Naive B cell (primary cell): ENCODE results near the gene NEURL3. TPM values are rescaled to one million over a fixed set of nuclear protein-coding genes. Genes with fewer than 3 reads are reported as not detected.
A peak's percentile ranks its signal among the peaks of the same experiment; 100 is the strongest.

Experiments used
- ATAC-seq, 2 donors: fragments of 150-1000 bp; cut with Tn5 transposase; 2 replicates each; pipeline ENCODE4 v1.10.0; 2021; ENCODE audit warnings: low read depth in 2 of 2, mild to moderate bottlenecking in 2 of 2, moderate library complexity in 2 of 2
- DNase-seq: peaks from one replicate; pipeline ENCODE4 v3.0.0; 2022
- H3K27ac Mint-ChIP-seq, 6 donors: one replicate each; pipeline ENCODE4 v1.8.0; 2020 to 2022; ENCODE audit warnings: mild to moderate bottlenecking in 6 of 6, mixed read lengths in 6 of 6, moderate library complexity in 5 of 6, inconsistent platforms in 2 of 6
- H3K27me3 Mint-ChIP-seq, 3 donors: one replicate each; pipeline ENCODE4 v1.8.0; 2021 to 2022; ENCODE audit warnings: mixed read lengths in 3 of 3, mild to moderate bottlenecking in 1 of 3
- H3K36me3 Mint-ChIP-seq, 2 donors: one replicate each; pipeline ENCODE4 v1.8.0; 2020 to 2022; ENCODE audit warnings: mixed read lengths in 2 of 2, inconsistent platforms in 1 of 2, mild to moderate bottlenecking in 1 of 2
- H3K4me1 Mint-ChIP-seq, 3 donors: one replicate each; pipeline ENCODE4 v1.8.0; 2020 to 2022; ENCODE audit warnings: mixed read lengths in 3 of 3, inconsistent platforms in 1 of 3, mild to moderate bottlenecking in 1 of 3, moderate library complexity in 1 of 3
- H3K4me3 Mint-ChIP-seq, 8 donors: one replicate each; pipeline ENCODE4 v1.8.0; 2020 to 2022; ENCODE audit warnings: mild to moderate bottlenecking in 8 of 8, mixed read lengths in 8 of 8, moderate library complexity in 8 of 8, inconsistent platforms in 2 of 8
- H3K9me3 Mint-ChIP-seq, 7 donors: one replicate each; pipeline ENCODE4 v1.8.0; 2020 to 2022; ENCODE audit warnings: mixed read lengths in 7 of 7, mild to moderate bottlenecking in 5 of 7, inconsistent platforms in 2 of 7, moderate library complexity in 1 of 7
- polyA plus RNA-seq, 6 donors: library from polyadenylated mRNA; unstranded; fragments of 300-500 nt; fragmentation: Illumina TruSeq; gene quantifications; one replicate each; pipeline ENCODE4 v1.2.3, GENCODE V29; 2021; ENCODE audit warnings: low read depth in 6 of 6

The NEURL3 gene
- polyA plus RNA-seq, 6 donors from 2014 or later, result 0.28 TPM; not detected in 5

GRCh38 chr2:96520231-96520630 lies 15.1 kb upstream of the NEURL3 start:
- no peak for ATAC-seq
- no peak for DNase-seq
- H3K27me3 Mint-ChIP-seq, result peaks cover 0 to 4% (median 0%) of the 10 kb centered on the region in 3 donors
- H3K36me3 Mint-ChIP-seq, result peaks cover 0 to 9% of the 10 kb centered on the region in 2 donors
- H3K27ac Mint-ChIP-seq, result no peak overlapping the region
- no peaks in the 10 kb centered on the region for H3K4me1 Mint-ChIP-seq
- H3K4me3 Mint-ChIP-seq, result peak overlapping the region in 1 of 8 donors; percentile 9
- H3K9me3 Mint-ChIP-seq, result peaks cover 0 to 19% (median 6%) of the 10 kb centered on the region in 7 donors

GRCh38 chr2:96517079-96517478 lies 11.9 kb upstream of the NEURL3 start:
- peaks cover 0 to 8% (median 2%) of the 10 kb centered on the region in 3 donors for H3K27me3 Mint-ChIP-seq
- DNase-seq, result no peak
- no peaks in the 10 kb centered on the region for H3K4me1 Mint-ChIP-seq
- H3K27ac Mint-ChIP-seq, result no peak overlapping the region
- no peak overlapping the region for H3K4me3 Mint-ChIP-seq
- ATAC-seq, result no peak
- peaks cover 0 to 9% of the 10 kb centered on the region in 2 donors for H3K36me3 Mint-ChIP-seq
- peaks cover 0 to 19% (median 6%) of the 10 kb centered on the region in 7 donors for H3K9me3 Mint-ChIP-seq

GRCh38 chr2:96514521-96514920 lies 9.4 kb upstream of the NEURL3 start:
- Mint-ChIP-seq H3K4me3 (no peak overlapping the region), H3K36me3 (peaks cover 0 to 9% of the 10 kb centered on the region in 2 donors), H3K27ac (no peak overlapping the region), H3K27me3 (peaks cover 19 to 23% (median 22%) of the 10 kb centered on the region in 3 donors), H3K4me1 (peaks cover 3 to 6% (median 4%) of the 10 kb centered on the region in 3 donors), H3K9me3 (peaks cover 0 to 19% (median 6%) of the 10 kb centered on the region in 7 donors)
- ATAC-seq (no peak), DNase-seq (no peak)

GRCh38 chr2:96512341-96512740 lies 7.2 kb upstream of the NEURL3 start:
- peaks cover 27 to 33% (median 27%) of the 10 kb centered on the region in 3 donors for H3K27me3 Mint-ChIP-seq
- H3K27ac Mint-ChIP-seq, result no peak overlapping the region
- H3K4me1 Mint-ChIP-seq, result peaks cover 10 to 17% (median 14%) of the 10 kb centered on the region in 3 donors
- H3K4me3 Mint-ChIP-seq, result no peak overlapping the region
- H3K36me3 Mint-ChIP-seq, result peaks cover 0 to 7% of the 10 kb centered on the region in 2 donors
- H3K9me3 Mint-ChIP-seq, result peaks cover 0 to 18% (median 4%) of the 10 kb centered on the region in 7 donors
- ATAC-seq (no peak), DNase-seq (no peak)

GRCh38 chr2:96511851-96512250 lies 6.7 kb upstream of the NEURL3 start:
- peaks cover 10 to 17% (median 14%) of the 10 kb centered on the region in 3 donors for H3K4me1 Mint-ChIP-seq
- peaks cover 27 to 33% (median 27%) of the 10 kb centered on the region in 3 donors for H3K27me3 Mint-ChIP-seq
- peaks cover 0 to 13% (median 3%) of the 10 kb centered on the region in 7 donors for H3K9me3 Mint-ChIP-seq

GRCh38 chr2:96510931-96511595 lies 5.9 kb upstream of the NEURL3 start:
- no peaks in the 10 kb centered on the region for H3K36me3 Mint-ChIP-seq

More at GRCh38 chr2:96511851-96512250, 6.7 kb upstream of the NEURL3 start:
- peaks cover 0 to 3% of the 10 kb centered on the region in 2 donors for H3K36me3 Mint-ChIP-seq
- DNase-seq, result no peak
- no peak overlapping the region for H3K27ac Mint-ChIP-seq
- ATAC-seq, result no peak
- no peak overlapping the region for H3K4me3 Mint-ChIP-seq

GRCh38 chr2:96509847-96510230 lies 4.7 kb upstream of the NEURL3 start:
- Mint-ChIP-seq H3K4me3 (peak overlapping the region in 3 of 8 donors; percentile 5 to 45 (median 32)), H3K27ac (peak overlapping the region in 1 of 6 donors; percentile 32)

More at GRCh38 chr2:96510931-96511595, 5.9 kb upstream of the NEURL3 start:
- H3K9me3 Mint-ChIP-seq, result peaks cover 0 to 5% (median 0%) of the 10 kb centered on the region in 7 donors
- H3K27ac Mint-ChIP-seq, result peak overlapping the region in 1 of 6 donors; percentile 25
- ATAC-seq (no peak), DNase-seq (no peak)
- H3K27me3 Mint-ChIP-seq, result peaks cover 27 to 33% (median 27%) of the 10 kb centered on the region in 3 donors
- H3K4me1 Mint-ChIP-seq, result peaks cover 10 to 17% (median 14%) of the 10 kb centered on the region in 3 donors
- no peak overlapping the region for H3K4me3 Mint-ChIP-seq

GRCh38 chr2:96509114-96509846 lies 4.1 kb upstream of the NEURL3 start:
- Mint-ChIP-seq H3K9me3 (no peaks in the 10 kb centered on the region), H3K4me3 (peak overlapping the region in 3 of 8 donors; percentile 32 to 68 (median 36)), H3K36me3 (no peaks in the 10 kb centered on the region), H3K27ac (peak overlapping the region in 1 of 6 donors; percentile 32), H3K27me3 (peaks cover 23 to 33% (median 27%) of the 10 kb centered on the region in 3 donors), H3K4me1 (peaks cover 10 to 17% (median 14%) of the 10 kb centered on the region in 3 donors)
- ATAC-seq, result peak; percentile 32 to 33
- DNase-seq, result peak; percentile 44

More at GRCh38 chr2:96509847-96510230, 4.7 kb upstream of the NEURL3 start:
- Mint-ChIP-seq H3K36me3 (no peaks in the 10 kb centered on the region), H3K27me3 (peaks cover 23 to 33% (median 27%) of the 10 kb centered on the region in 3 donors), H3K4me1 (peaks cover 10 to 17% (median 14%) of the 10 kb centered on the region in 3 donors), H3K9me3 (no peaks in the 10 kb centered on the region)
- ATAC-seq (no peak), DNase-seq (no peak)

GRCh38 chr2:96508521-96509113 lies 3.5 kb upstream of the NEURL3 start:
- peaks cover 10 to 17% (median 14%) of the 10 kb centered on the region in 3 donors for H3K4me1 Mint-ChIP-seq
- DNase-seq (no peak), ATAC-seq (no peak)
- peak overlapping the region in 2 of 8 donors; percentile 32 to 68 for H3K4me3 Mint-ChIP-seq
- H3K27ac Mint-ChIP-seq, result no peak overlapping the region
- no peaks in the 10 kb centered on the region for H3K9me3 Mint-ChIP-seq
- H3K27me3 Mint-ChIP-seq, result peaks cover 23 to 33% (median 27%) of the 10 kb centered on the region in 3 donors
- H3K36me3 Mint-ChIP-seq, result no peaks in the 10 kb centered on the region

GRCh38 chr2:96507957-96508520 lies 2.9 kb upstream of the NEURL3 start:
- Mint-ChIP-seq H3K36me3 (no peaks in the 10 kb centered on the region), H3K27ac (no peak overlapping the region), H3K4me3 (peak overlapping the region in 7 of 8 donors; percentile 58 to 87 (median 77)), H3K9me3 (no peaks in the 10 kb centered on the region), H3K27me3 (peaks cover 23 to 33% (median 27%) of the 10 kb centered on the region in 3 donors), H3K4me1 (peaks cover 10 to 17% (median 14%) of the 10 kb centered on the region in 3 donors)
- DNase-seq (peak; percentile 88), ATAC-seq (peak; percentile 95)

- peaks cover 13 to 22% (median 20%) of the 10 kb centered on the region in 3 donors for H3K4me1 Mint-ChIP-seq
- no peaks in the 10 kb centered on the region for H3K9me3 Mint-ChIP-seq
- H3K4me3 Mint-ChIP-seq, result peak overlapping the region in 1 of 8 donors; percentile 59
- H3K36me3 Mint-ChIP-seq, result no peaks in the 10 kb centered on the region
- no peak for DNase-seq
- no peak overlapping the region for H3K27ac Mint-ChIP-seq
- no peak for ATAC-seq
- H3K27me3 Mint-ChIP-seq, result peaks cover 23 to 33% (median 27%) of the 10 kb centered on the region in 3 donors
Observed at GRCh38 chr2:96506907-96507240, 1.7 kb upstream of the NEURL3 start.

- ATAC-seq, result no peak
- Mint-ChIP-seq H3K4me3 (peak overlapping the region in 1 of 8 donors; percentile 59), H3K4me1 (peaks cover 13 to 28% (median 25%) of the 10 kb centered on the region in 3 donors), H3K9me3 (no peaks in the 10 kb centered on the region), H3K36me3 (no peaks in the 10 kb centered on the region), H3K27ac (no peak overlapping the region), H3K27me3 (peaks cover 20 to 33% (median 25%) of the 10 kb centered on the region in 3 donors)
- no peak for DNase-seq
Observed at GRCh38 chr2:96506016-96506906, 1.1 kb upstream of the NEURL3 start.
